NK-92 treated with Interleukin-12 subunit alpha and Interleukin-12 subunit beta, amount 100 ng/mL, for 24 hours (cell line): ENCODE results near the gene ZNF236.
A peak's percentile ranks its signal among the peaks of the same experiment; 100 is the strongest.

Experiments
- DNase-seq: peaks from one replicate; lab custom pipeline; 2025; lab: John Stamatoyannopoulos, UW

ZNF236 gene

DNA sequence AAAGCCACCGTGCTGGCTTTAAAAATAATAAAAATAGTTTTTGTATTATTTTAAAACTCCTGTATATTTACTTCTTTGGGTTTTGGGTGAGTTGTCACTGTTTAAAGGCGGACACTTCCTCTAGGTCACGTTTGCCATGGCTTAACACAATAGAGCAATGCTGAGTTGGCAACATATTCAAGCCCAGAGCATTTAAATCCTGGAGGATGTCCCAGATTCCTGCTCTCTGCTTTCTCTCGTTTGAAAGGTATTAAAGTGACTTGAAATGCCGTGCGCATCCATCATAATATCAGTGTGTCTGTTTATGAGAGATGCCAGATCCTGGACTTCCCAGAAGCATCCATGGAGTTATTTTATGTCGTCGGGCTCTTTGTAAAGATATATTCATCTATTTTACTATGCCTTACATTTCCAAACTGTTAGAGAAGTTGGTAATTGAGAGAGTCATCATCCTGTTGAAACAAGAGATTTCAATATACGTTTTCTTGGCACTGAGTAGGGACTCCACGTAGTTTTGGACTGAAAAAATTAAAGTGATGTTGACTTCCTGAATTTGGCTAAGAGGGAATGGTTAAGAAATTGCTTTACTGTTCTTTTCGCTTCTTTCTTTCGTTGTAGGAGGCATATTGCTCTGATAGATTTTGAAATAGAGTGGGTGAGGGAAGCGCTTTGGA lies 150.6 kb downstream of the ZNF236 start:
- DNase-seq = no peak

DNA sequence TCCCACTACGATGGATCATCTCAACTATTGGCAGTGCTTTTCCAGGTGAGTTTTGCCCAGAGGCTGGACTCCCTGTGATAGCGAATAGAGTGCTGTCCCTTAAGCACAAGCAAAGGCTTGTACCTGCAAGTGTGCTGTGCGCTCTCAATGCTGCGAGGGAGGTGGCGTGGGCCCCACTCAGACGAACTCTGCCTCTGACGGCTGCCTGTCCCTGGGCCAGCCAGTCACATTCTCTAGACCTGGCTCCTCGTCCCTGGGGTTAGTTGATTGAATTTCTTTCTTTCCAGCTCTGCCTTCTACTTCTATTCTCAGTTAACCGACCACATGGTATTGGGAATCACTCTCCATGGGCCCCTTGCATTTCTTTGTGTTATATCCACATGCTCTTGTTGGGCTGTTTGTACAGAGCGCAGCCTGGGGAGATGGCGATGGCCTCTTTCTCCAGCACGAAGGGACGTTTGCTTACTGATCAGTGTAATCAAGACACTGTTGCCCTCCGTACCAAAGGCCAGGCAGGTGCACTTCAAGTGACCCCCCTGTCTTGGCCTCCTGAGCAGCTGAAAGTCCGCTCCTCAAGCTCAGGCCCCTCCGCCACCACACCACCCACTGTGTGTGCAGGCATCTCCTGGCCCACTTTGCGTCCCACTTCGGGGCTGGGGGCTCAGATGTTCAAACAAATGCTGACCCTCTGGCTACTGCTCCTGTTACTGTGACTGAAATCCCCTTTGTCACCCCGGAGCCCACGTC lies 151.3 kb downstream of the ZNF236 start:
- DNase-seq = no peak

DNA sequence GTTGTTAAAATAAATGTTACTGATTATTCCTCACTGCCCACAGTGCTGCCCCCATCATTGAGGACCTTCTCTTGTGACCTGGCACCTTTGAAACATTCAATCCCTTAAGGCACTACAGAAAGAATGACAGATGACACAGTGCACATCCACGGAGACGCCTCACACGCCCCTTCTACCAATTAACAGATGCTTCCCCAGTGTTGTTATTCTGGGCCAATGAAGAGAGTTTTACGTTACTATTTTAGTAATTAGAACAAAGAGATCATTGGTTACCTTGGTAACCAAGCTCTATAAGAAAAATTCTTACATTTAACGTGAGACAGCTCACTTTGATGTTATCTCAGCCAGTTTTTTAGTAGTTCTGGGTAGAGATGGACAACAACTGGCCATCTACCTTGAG lies 152.0 kb downstream of the ZNF236 start:
- DNase-seq = no peak

DNA sequence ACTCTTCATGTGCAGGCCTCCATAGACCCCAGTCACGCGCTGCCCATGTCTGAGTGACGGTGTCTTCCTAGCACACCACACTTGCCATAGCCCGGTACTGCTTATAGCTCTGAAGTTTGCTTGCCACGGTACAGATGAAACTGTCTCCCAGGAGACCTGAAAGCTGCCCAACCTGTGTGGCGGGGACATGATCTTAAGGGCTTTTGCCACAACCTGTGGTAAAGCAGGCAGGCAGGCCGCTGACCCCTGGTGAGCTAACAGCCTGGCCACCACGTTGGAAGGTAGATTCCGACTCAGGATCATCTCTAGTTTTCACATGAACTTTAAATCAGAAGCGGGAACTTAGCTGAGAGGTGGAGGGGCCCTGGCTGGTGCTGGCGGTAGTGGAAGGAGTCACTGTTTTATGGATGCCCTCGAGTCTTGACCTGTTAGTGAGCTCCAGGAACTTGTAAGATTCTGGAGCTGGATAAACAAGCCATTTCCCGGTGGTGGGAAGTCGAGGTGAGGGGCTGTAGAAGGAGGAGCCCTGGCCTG lies 153.3 kb downstream of the ZNF236 start:
- no peak for DNase-seq

DNA sequence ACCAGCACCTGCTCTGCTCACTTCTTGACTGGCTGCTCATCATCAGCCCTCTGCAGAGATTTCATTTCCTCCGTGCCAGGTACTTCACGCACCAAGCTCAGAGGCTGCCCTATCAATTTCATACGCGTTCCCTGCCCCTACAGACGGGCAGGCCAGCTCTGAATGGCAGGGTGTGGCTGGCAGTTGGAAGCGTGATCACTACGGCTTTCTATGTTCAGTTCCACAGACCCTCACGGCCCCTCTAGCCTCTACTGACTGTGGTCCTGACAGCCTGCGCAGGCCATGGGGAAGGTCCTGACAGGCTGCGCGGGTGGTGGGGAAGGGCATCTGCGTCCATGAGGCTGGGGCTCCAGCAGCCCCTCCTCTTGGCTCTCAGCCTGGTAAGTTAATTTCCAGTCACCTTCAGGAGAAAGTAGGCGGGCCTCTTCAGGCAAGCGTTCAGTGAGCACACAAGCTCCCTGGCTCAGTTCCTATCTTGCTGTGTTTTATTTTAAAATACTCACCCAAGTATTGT lies 154.8 kb downstream of the ZNF236 start:
- no peak for DNase-seq

DNA sequence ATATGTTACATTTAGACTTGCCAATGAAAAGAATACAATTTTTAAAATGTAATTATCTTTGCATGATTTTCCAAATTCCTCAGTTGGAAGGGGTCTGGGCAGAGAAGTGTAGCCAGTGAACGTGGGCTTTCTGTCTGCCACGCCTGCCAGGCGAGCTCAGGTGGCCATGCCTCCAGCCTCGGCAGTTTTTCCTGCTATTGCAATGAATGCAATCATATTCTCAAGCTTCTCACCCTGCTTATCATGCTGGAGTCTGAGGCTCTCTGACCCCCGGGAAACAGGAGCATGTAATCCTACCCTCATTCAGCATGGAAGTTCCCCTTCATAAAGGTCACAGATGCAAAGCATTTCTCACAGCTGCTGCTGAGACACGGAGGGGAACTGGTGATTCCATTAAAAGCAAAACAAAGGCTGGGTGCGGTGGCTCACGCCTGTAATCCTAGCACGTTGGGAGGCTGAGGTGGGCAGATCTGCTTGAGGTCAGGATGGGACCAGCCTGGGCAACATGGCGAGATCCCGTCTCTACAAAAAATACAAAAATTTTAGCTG lies 155.4 kb downstream of the ZNF236 start:
- no peak for DNase-seq

DNA sequence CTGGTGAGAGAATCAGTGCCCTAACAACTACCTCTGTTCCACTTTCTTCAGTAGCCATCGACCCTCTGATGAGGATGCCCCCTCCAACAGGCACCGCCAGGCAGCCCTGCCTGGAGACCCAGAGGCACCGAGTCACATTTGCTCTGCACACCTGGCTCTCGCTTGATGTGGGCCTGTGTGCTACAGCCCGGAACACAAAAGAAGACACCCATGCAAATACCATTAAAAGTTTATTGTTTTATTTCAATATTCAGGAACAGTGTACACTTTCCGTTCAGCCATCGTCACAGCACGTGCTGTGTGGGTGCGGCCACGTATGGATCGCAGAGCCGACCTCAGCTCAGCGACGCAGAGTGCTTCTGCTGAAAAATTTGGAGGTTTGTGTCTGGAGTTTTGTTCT lies 156.3 kb downstream of the ZNF236 start:
- no peak for DNase-seq

DNA sequence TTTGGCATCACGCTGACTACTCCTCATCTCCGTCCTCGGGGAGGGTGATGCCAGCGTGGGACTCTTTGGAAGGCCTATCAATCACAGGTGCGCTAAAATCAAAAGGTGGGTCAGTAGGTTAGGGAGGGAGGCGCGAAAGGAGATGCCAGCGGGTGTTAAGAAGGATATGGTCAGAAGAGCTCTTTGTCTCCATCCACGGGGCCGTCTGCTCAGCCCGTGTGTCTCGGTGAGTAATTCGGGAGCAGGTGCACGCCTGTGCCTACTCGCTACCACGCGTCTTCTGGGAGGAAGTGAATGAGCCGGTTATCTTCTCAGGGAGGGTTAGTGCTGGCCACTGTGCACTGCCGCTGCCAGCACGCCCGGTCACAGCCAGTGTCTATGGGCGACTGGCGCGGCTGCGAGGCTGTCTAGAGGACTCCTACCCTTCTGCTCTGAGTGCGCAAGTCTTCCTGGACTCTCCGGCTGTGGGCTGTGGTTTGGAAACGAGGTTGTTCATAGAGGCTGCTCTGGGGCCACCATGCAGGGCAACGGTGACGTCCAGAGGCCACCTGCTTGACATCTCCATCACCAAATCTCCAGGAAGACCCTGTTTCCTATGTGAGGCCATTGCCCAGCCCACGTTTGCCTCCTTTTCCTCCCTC lies 156.9 kb downstream of the ZNF236 start:
- no peak for DNase-seq

DNA sequence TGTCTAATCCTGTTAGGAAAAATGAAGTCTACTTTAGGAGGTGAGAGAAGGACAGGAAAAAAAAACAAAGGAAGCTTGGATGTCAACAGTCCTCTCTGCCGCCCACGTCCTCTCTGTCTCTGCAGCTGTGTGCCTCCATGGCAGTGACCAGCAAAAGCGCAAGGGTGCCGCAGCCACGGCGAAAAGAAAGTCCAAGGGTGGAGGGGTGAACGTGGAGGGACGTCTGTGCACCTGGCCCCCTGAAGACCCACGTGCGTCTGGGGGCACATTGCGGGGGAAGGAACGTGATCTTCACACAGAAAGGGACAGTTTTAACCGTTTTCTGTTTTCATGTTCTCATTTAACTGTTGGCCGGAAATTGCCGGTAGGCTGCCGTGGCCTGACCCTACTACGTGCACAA lies 157.5 kb downstream of the ZNF236 start:
- DNase-seq = no peak

DNA sequence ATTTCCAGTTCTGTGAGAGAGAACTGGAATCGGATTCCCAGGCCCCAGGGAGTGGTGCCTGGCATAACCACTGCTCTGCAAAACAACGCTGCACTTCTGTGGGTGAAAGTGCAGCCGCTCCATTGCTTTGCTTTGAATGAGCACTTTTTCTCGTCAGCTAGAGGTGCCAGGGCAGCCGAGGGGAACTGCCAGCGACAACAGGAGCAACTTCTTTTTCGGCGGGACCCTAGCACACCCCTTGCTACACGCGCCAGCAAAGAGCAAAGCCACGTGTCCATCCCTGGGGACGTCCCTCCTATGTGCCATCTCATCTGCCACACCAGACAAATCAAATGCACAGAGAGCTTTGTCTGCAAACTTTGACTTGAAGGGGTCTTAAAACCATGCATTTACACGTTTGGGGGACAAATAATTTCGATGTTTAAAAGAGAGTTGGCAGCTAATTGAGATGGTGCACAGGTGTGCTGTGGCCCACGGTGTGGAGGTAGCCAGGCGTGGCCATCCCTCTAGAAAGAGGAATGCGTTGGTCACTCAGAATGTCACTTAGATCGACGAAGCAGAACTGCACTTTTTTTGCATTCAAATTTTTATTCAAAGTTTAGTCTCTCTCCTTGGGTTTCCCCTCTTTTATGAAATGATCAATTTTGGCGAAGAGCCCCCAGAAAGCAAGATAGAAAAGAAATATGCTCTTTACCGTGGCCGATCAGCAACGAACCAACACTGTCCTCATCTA lies 158.5 kb downstream of the ZNF236 start:
- DNase-seq = no peak

DNA sequence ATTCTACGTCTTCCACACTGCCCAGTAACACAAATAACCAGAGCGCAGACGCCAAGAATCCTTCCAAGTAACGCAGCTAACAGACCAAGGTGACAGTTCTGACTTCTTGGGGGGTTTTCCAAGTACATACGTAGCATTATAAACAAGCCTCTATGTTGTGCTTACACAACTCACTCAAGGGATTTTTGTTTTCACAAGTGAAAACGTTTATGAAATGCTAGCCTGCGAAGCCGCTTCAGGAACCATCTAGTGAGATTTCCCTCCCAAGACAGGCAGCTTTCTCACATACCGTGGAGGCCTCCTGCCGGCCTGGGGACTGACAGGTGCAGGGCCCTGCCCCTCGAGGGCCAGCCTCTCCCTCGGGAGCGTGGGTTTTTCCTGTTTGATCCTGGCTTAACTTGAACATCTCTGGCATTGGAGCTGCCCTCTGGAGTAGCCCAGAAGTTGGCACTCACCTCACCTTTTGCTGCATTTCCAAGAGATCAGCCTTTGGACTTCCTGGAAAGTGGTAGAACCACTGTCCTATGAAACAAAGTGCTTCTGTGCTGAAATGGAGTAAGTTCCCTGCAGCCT lies 159.1 kb downstream of the ZNF236 start:
- DNase-seq = no peak

DNA sequence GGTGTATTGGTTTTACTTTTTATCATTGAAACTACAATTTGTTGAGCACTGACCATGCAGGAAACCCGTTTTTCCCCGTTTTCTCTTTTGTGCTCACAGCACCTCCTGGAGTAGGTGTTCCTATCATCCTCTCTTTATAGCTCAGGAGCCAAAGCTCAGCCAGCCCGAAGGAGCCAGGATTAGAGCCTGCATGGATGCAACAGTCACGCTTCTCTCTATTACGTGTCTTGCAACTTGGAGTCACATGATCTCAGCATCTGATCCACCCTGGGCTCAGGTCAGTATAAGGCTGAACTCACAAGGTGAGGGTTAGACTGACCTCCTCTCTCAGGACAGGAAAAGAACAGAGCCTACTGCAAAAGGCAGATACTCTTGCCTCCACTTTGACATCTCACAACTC lies 159.7 kb downstream of the ZNF236 start:
- no peak for DNase-seq

DNA sequence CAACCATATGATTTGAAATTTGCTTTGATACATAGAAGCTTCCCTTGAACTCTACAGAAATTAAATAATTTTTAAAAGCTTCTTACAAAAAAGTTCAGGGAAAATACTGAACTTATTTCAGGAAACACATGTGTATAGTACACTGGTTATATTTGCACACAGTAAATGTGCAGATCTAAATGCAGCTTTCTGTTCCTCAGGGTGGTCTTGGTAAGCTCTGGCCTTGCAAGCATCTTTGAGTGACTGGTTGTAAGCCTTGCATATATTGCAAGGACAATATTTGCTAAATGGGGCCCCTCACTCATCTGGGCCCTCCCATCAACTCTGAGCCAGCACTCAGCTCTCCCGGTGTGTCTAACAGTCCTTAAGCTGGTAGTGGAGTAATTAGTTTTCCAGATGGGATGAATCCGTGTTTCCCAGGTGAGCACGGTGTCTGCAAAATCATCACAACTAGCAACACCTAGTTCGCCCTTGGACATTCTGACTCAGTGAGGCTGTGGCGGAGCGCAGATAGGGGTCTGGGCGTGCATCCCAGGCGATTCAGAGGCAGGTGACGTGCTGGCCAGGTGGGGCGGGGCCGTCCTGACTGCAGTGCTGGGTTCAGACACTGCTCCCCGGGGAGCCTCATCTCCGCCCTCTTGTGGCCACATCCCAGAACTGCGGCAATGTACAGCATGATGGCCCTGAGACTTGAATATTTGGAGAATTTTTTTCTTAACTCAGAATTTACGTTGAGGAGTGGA lies 160.7 kb downstream of the ZNF236 start:
- peak; percentile 58 for DNase-seq

DNA sequence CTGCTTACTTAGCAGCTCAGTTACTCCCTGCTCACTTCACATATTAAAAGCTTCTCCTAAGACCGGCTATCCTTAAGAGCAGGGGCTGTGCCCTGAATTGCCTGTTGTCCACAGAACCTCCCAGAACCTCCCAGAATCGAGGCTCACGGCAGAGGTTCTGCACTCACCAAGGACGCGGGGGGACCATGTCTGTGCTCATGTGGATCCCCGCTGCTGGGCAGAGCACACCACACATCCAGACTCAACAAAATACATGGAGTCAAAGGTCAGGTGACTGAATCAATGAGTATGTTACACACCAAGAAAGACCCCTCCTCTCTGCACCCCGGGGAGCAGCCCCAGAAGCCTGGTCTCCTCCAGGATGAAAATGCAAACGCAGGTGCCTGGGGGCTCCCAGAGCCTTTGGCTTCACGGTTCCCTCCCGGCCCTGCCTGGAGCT lies 161.3 kb downstream of the ZNF236 start:
- no peak for DNase-seq

DNA sequence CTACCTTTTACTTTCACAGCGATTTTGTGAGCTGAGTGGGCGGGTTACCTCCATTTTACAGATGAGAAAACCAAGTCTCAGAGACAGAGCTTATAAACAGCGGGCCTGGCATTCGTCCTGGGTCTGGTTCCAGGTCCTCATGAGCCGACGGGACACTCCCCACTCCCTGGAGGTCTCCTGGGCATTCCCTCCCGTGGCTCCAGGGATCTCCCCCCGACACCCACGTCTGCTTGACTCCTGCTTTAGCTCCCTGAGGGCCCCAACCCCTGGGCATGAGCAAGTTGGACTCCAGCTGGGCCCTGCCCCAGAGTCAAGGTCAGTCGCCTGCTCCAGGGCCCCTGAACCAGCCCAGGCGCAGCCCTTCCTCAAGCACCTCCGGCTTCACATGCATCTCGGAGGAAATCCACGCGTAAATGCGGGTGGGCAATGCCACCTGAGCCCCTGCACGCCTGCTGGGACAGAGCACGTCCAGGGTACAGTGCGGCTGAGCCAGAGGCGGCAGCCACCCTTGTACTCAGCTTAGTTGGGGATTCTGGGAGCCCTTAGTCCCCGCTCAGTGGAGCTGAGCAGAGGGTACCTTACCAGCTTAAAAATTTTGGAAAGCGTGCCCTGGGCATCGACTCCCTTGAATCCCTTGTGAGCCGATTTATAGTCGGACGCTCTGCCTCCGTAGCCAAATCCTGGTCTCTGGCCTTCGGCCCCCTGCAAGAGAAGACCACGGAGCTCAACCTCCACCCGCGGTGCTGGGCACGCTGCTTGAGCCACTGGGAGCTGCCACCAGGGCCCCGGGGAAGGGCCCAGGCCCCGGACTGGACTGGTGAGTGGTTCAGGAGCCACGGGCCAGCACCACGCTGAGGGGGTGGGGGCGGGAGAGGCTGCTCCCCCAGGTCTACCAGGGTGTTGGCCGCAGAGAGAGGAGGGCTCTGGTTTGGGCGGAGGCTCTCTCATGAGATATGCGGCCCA lies 162.1 kb downstream of the ZNF236 start:
- no peak for DNase-seq

DNA sequence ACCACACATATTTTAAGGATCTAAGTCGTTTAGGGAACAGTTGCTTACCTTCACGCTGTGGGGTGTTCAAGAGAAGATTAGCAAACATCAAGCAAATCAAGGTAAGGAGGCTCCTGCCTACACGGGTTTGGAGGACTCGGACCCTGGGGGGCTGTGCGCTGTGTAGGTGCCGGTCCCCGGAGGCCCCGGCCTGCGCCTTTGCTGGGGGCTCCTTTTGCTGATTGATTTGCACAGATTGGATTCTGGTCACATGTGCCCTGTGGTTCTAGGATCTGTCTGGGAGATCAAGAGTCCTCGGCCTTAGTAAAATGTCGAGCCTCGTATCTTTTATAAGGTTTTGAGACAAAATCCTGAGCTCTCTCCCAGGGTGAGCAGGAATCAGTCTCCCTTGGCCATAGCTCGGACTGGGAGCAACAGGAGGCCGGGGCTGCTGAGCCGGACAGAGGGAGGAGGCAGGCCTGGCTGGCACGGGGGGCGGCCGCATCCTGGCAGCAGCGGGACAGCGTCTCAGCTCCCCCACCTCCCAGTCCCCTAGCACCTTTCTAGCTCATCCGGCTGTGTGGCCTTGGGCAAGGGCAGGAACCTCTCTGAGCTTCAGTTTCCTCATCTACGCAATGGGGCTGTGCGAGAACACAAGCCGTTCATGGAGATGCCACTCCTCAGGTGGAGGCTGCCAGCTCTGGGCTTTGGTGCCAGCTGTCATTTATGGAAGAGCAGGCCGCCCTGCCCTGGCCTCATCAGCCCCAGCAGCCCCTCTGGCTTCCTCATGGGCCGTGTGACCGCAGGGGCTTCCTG lies 163.0 kb downstream of the ZNF236 start:
- DNase-seq = no peak

DNA sequence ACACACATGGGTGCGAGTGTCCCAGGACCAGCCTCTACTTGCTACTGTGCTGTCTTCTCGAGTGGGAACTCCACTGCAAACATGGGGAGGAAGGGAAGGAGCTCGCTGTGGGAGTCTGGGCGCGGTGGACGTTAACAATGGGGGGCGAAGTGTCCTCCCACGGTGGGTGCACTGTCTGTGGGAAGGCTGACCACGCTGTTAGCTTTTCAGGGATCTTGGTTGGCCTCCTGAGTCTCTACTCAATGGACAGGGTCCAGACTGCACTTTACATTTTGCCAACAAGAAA lies 163.5 kb downstream of the ZNF236 start:
- DNase-seq = no peak

DNA sequence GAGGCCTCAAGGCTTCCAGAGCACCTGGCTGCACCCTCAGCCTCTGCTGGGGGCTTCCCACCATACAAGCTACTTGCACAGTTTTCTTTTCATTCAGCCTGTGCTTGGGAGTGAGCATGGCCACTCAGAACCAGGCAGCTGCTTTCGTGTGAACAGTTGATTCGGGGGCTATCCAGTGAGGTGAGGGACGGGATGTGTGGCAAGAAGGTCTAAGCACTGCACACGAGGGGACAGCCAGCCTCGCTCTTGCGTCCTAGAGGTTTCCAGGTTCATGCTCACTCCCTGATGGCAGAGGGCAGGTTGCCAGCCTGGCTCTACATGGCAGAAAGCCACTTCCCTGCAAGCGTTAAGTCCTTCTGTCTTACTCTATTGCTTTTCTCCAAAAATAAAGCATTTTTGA lies 164.0 kb downstream of the ZNF236 start:
- DNase-seq = no peak
